ENCODE measurements around the gene TMEM212.
A peak's percentile ranks its signal among the peaks of the same experiment; 100 is the strongest.

Gene TMEM212

DNA sequence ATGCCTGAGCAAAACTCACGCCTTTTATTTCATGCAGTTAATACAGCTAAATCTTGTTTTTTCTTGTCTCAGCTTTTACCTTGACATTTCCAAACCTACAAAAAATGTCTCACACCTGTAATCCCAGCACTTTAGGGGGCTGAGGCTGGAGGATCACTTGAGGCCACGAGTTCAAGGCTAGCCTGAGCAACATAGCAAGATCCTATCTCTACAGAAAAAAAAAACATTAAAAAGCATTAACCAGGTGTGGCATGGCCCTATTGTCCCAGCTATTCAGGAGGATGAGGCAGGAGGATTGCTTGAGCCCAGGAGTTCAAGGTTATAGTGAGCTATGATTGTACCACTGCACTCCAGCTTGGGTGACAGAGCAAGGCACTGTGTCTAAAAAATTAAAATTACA lies 3.9 kb upstream of the TMEM212 start:
- no peak for DNase-seq (ENCODE audit: low spot score)
- Histone ChIP-seq H3K4ac (ENCODE audit: low read length) (no peak overlapping the region), H2BK15ac (ENCODE audit: low read length) (no peak overlapping the region), H4K8ac (ENCODE audit: low read depth, low read length) (no peak overlapping the region), H2AFZ (ENCODE audit: low read length) (no peak overlapping the region), H3K4me1 (ENCODE audit: control insufficient read depth in 2 of 2, insufficient read depth in 1 of 2, low read depth in 1 of 2, low read length in 2 of 2) (peaks cover 5 to 38% of the 10 kb centered on the region in 2 donors), H3K36me3 (replicated peaks in 1 of 2; ENCODE audit: control insufficient read depth in 2 of 2, insufficient read depth in 2 of 2, low read length in 2 of 2) (no peaks in the 10 kb centered on the region), H2BK12ac (ENCODE audit: low read length) (no peak overlapping the region), H3K9ac (ENCODE audit: low read depth, low read length, poor library complexity) (no peak overlapping the region), H3K27ac (replicated peaks; ENCODE audit: low read length) (no peak overlapping the region), H3K27me3 (ENCODE audit: control insufficient read depth in 3 of 3, insufficient read depth in 3 of 3, low read depth in 1 of 3, low read length in 3 of 3) (no peaks in the 10 kb centered on the region), H3K18ac (ENCODE audit: low read length) (no peak overlapping the region), H2BK120ac (ENCODE audit: low read depth, low read length) (no peak overlapping the region), H3K14ac (ENCODE audit: low read length) (no peak overlapping the region), H3K4me2 (ENCODE audit: insufficient read depth, low read length, poor library complexity, severe bottlenecking) (no peak overlapping the region), H2AK5ac (ENCODE audit: low read depth, low read length) (no peak overlapping the region), H4K91ac (ENCODE audit: low read depth, low read length, poor library complexity) (no peak overlapping the region), H3K79me1 (ENCODE audit: low read depth, low read length) (no peaks in the 10 kb centered on the region), H3K23ac (ENCODE audit: low read depth, low read length, poor library complexity) (no peak overlapping the region), H3K4me3 (ENCODE audit: low read length in 2 of 2) (no peak overlapping the region), H2BK5ac (ENCODE audit: low read length) (no peak overlapping the region), H3K9me3 (replicated peaks in 1 of 2; ENCODE audit: control insufficient read depth in 2 of 2, insufficient read depth in 1 of 2, low read depth in 1 of 2, low read length in 2 of 2) (no peaks in the 10 kb centered on the region)
- no CpG with 5 or more reads among the region's 2 CpGs for WGBS, 2 donors (ENCODE audit: extremely low coverage in 2 of 2, insufficient read length in 2 of 2, insufficient replicate concordance in 1 of 2)

DNA sequence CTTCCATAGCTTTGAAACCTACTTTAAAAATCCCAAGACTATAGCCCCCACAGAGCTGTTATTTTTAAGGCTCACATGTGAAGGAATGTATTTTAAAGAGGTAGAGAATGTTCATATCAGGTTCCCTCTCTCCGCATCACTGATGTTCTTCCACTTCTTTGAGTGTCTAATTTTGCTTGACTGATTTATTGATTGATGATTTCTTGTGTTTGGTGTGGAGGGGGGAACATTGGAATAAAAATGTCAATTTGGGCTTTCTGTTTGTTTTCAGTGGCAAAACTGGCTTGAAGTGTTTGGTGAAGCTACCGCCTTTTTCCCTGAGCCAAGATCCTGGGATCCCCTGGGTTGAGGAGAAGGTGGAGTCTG lies 2.7 kb upstream of the TMEM212 start:
- peak overlapping the region; percentile 50 for H2AFZ ChIP-seq (ENCODE audit: low read length)
- H3K36me3 ChIP-seq (replicated peaks in 1 of 2; ENCODE audit: control insufficient read depth in 2 of 2, insufficient read depth in 2 of 2, low read length in 2 of 2), result no peaks in the 10 kb centered on the region
- no CpG with 5 or more reads among the region's 2 CpGs for WGBS, 2 donors (ENCODE audit: extremely low coverage in 2 of 2, insufficient read length in 2 of 2, insufficient replicate concordance in 1 of 2)
- H4K8ac ChIP-seq (ENCODE audit: low read depth, low read length), result no peak overlapping the region
- no peak overlapping the region for H3K14ac ChIP-seq (ENCODE audit: low read length)
- H3K4me3 ChIP-seq (ENCODE audit: low read length in 2 of 2), result no peak overlapping the region
- DNase-seq (ENCODE audit: low spot score), result no peak
- peak overlapping the region; percentile 11 for H2BK15ac ChIP-seq (ENCODE audit: low read length)
- H3K18ac ChIP-seq (ENCODE audit: low read length), result no peak overlapping the region
- H3K4ac ChIP-seq (ENCODE audit: low read length), result no peak overlapping the region
- H3K4me1 ChIP-seq (ENCODE audit: control insufficient read depth in 2 of 2, insufficient read depth in 1 of 2, low read depth in 1 of 2, low read length in 2 of 2), result peaks cover 5 to 32% of the 10 kb centered on the region in 2 donors
- H3K27ac ChIP-seq (replicated peaks; ENCODE audit: low read length), result no peak overlapping the region
- no peak overlapping the region for H3K23ac ChIP-seq (ENCODE audit: low read depth, low read length, poor library complexity)
- no peak overlapping the region for H2AK5ac ChIP-seq (ENCODE audit: low read depth, low read length)
- H3K4me2 ChIP-seq (ENCODE audit: insufficient read depth, low read length, poor library complexity, severe bottlenecking), result no peak overlapping the region
- no peaks in the 10 kb centered on the region for H3K79me1 ChIP-seq (ENCODE audit: low read depth, low read length)
- H3K9ac ChIP-seq (ENCODE audit: low read depth, low read length, poor library complexity), result no peak overlapping the region
- H3K27me3 ChIP-seq (ENCODE audit: control insufficient read depth in 3 of 3, insufficient read depth in 3 of 3, low read depth in 1 of 3, low read length in 3 of 3), result no peaks in the 10 kb centered on the region
- no peaks in the 10 kb centered on the region for H3K9me3 ChIP-seq (replicated peaks in 1 of 2; ENCODE audit: control insufficient read depth in 2 of 2, insufficient read depth in 1 of 2, low read depth in 1 of 2, low read length in 2 of 2)
- no peak overlapping the region for H4K91ac ChIP-seq (ENCODE audit: low read depth, low read length, poor library complexity)
- H2BK120ac ChIP-seq (ENCODE audit: low read depth, low read length), result no peak overlapping the region
- no peak overlapping the region for H2BK12ac ChIP-seq (ENCODE audit: low read length)
- H2BK5ac ChIP-seq (ENCODE audit: low read length), result no peak overlapping the region

DNA sequence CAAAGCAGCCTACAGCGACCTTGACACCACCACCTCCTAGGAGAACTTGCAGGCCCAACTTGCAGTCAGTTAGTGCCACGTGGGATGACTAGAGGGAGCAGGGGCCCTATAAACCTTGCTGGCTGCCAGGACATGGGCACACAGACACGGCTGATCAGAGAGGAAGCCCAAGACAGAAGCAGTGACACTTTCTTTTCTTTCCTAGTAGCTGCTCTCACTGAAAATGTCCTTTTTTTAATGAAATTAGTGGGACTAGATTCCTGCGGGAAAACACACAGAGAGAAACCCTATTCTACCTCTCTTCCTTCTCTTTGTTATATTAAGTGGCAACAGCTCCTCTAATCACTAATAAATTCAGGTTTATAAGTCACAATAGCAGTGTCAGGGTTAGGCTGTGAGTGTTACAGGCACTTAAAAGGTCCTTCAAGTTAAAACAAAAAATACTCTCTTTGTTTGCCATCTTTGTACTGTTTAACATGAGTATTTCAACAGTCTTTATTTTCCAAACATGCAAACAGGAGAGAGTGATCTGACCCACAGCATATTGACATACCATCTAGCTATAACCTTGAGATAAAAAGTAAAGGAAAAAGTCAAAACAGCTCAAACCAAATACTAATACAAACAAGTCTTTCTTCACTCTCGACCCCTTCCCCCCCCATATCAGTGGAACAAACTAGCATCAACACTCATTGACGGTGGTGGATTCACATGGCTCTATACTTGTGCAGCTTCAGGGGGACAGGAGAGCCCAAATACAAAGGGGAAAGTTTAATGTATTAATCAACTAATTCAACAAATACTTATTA lies 2.1 kb upstream of the TMEM212 start:
- no peak overlapping the region for H4K91ac ChIP-seq (ENCODE audit: low read depth, low read length, poor library complexity)

DNA sequence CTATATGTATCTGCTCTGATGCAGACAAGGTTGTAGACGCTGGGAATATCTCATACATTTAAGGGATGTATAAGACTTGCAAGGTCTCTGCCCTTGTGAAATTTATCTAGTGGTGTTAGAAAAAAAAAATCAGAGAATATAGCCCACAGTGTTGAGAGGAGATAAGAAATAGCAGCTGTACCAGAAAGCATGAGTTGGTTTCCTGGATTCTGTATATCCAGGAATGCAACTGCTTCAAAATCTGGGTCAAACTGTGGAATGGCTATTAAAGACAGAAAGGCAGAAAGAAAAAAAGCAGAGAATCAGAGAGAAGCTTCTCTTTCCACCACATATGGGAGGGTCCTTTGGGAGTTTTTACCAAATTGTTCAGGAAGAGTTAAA lies 1.5 kb upstream of the TMEM212 start:
- Histone ChIP-seq H3K14ac (ENCODE audit: low read length) (no peak overlapping the region), H3K4me1 (ENCODE audit: control insufficient read depth in 2 of 2, insufficient read depth in 1 of 2, low read depth in 1 of 2, low read length in 2 of 2) (peaks cover 5 to 32% of the 10 kb centered on the region in 2 donors), H2AFZ (ENCODE audit: low read length) (peak overlapping the region; percentile 50), H3K4me3 (ENCODE audit: low read length in 2 of 2) (no peak overlapping the region), H4K8ac (ENCODE audit: low read depth, low read length) (no peak overlapping the region), H2BK120ac (ENCODE audit: low read depth, low read length) (no peak overlapping the region), H2BK5ac (ENCODE audit: low read length) (no peak overlapping the region), H2BK15ac (ENCODE audit: low read length) (no peak overlapping the region), H4K91ac (ENCODE audit: low read depth, low read length, poor library complexity) (no peak overlapping the region), H3K23ac (ENCODE audit: low read depth, low read length, poor library complexity) (no peak overlapping the region), H2BK12ac (ENCODE audit: low read length) (no peak overlapping the region), H3K27me3 (ENCODE audit: control insufficient read depth in 3 of 3, insufficient read depth in 3 of 3, low read depth in 1 of 3, low read length in 3 of 3) (no peaks in the 10 kb centered on the region), H3K18ac (ENCODE audit: low read length) (no peak overlapping the region), H3K79me1 (ENCODE audit: low read depth, low read length) (no peaks in the 10 kb centered on the region), H2AK5ac (ENCODE audit: low read depth, low read length) (no peak overlapping the region), H3K4me2 (ENCODE audit: insufficient read depth, low read length, poor library complexity, severe bottlenecking) (no peak overlapping the region), H3K4ac (ENCODE audit: low read length) (no peak overlapping the region), H3K27ac (replicated peaks; ENCODE audit: low read length) (no peak overlapping the region), H3K9me3 (replicated peaks in 1 of 2; ENCODE audit: control insufficient read depth in 2 of 2, insufficient read depth in 1 of 2, low read depth in 1 of 2, low read length in 2 of 2) (no peaks in the 10 kb centered on the region), H3K9ac (ENCODE audit: low read depth, low read length, poor library complexity) (no peak overlapping the region), H3K36me3 (replicated peaks in 1 of 2; ENCODE audit: control insufficient read depth in 2 of 2, insufficient read depth in 2 of 2, low read length in 2 of 2) (no peaks in the 10 kb centered on the region)
- DNase-seq (ENCODE audit: low spot score), result no peak
- WGBS, 2 donors (ENCODE audit: extremely low coverage in 2 of 2, insufficient read length in 2 of 2, insufficient replicate concordance in 1 of 2), result no CpG with 5 or more reads among the region's 1 CpG

More for the DNA sequence above, 2.1 kb upstream of the TMEM212 start:
- H3K4me3 ChIP-seq (ENCODE audit: low read length in 2 of 2), result no peak overlapping the region
- no peak overlapping the region for H2BK12ac ChIP-seq (ENCODE audit: low read length)
- H3K4me2 ChIP-seq (ENCODE audit: insufficient read depth, low read length, poor library complexity, severe bottlenecking), result no peak overlapping the region
- no peak overlapping the region for H3K14ac ChIP-seq (ENCODE audit: low read length)
- DNase-seq (ENCODE audit: low spot score), result no peak
- no peak overlapping the region for H3K18ac ChIP-seq (ENCODE audit: low read length)
- H3K27me3 ChIP-seq (ENCODE audit: control insufficient read depth in 3 of 3, insufficient read depth in 3 of 3, low read depth in 1 of 3, low read length in 3 of 3), result no peaks in the 10 kb centered on the region
- H2BK120ac ChIP-seq (ENCODE audit: low read depth, low read length), result no peak overlapping the region
- H3K9me3 ChIP-seq (replicated peaks in 1 of 2; ENCODE audit: control insufficient read depth in 2 of 2, insufficient read depth in 1 of 2, low read depth in 1 of 2, low read length in 2 of 2), result no peaks in the 10 kb centered on the region
- H2BK15ac ChIP-seq (ENCODE audit: low read length), result peak overlapping the region; percentile 11
- H4K8ac ChIP-seq (ENCODE audit: low read depth, low read length), result no peak overlapping the region
- no peak overlapping the region for H3K23ac ChIP-seq (ENCODE audit: low read depth, low read length, poor library complexity)
- H3K9ac ChIP-seq (ENCODE audit: low read depth, low read length, poor library complexity), result no peak overlapping the region
- H3K4me1 ChIP-seq (ENCODE audit: control insufficient read depth in 2 of 2, insufficient read depth in 1 of 2, low read depth in 1 of 2, low read length in 2 of 2), result peaks cover 5 to 32% of the 10 kb centered on the region in 2 donors
- H3K27ac ChIP-seq (replicated peaks; ENCODE audit: low read length), result no peak overlapping the region
- no CpG with 5 or more reads among the region's 6 CpGs for WGBS, 2 donors (ENCODE audit: extremely low coverage in 2 of 2, insufficient read length in 2 of 2, insufficient replicate concordance in 1 of 2)
- no peak overlapping the region for H3K4ac ChIP-seq (ENCODE audit: low read length)
- H2AK5ac ChIP-seq (ENCODE audit: low read depth, low read length), result no peak overlapping the region
- H2AFZ ChIP-seq (ENCODE audit: low read length), result peak overlapping the region; percentile 50
- H3K36me3 ChIP-seq (replicated peaks in 1 of 2; ENCODE audit: control insufficient read depth in 2 of 2, insufficient read depth in 2 of 2, low read length in 2 of 2), result no peaks in the 10 kb centered on the region
- H2BK5ac ChIP-seq (ENCODE audit: low read length), result no peak overlapping the region
- H3K79me1 ChIP-seq (ENCODE audit: low read depth, low read length), result no peaks in the 10 kb centered on the region

All from neuronal stem cell (in vitro differentiated cells).